ENCODE data around the gene BAAT.
"Not testable (repeated sequence)": the region's sequence is repeated elsewhere in the genome, so short reads cannot be mapped to it uniquely, and the experiment has no call there.

Gene BAAT

DNA sequence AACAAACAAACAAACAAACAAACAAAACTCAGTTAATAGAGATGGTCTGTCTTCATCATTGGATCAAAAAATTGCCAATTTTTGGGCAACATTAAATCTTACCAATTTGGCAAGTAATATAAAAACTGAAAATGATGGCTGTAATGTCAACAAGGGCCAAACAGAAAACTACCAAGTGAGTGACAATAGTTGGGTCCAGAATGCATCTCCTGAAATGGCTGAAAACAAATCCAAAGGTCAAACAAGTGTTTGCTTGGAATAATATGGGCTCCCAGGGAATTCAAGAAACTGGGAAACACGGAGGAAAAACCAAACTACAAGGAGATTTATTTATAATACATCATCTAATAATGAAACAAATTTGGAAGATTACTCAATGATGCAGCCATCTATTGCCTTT, 25.1 kb downstream of the BAAT start:
- no peak for DNase-seq

DNA sequence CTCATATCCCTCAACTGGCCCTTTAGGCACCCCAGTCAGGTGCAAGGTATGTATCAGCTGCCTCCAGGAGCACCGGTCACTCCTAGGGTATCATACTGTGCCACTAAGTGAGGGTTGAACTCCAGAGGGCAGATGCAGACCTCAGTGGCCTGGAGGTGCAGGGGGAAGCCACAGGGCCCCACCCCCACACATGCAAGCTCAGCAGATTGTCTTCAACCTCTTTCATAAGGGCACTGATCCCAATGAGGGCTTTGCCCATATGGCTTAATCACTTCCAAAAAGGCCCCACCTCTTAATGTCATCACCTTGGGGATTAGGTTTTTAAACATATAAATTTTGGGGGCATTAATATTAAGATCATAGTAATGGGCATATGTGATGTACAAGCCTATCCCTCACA, 28.2 kb downstream of the BAAT start:
- no peak for DNase-seq

DNA sequence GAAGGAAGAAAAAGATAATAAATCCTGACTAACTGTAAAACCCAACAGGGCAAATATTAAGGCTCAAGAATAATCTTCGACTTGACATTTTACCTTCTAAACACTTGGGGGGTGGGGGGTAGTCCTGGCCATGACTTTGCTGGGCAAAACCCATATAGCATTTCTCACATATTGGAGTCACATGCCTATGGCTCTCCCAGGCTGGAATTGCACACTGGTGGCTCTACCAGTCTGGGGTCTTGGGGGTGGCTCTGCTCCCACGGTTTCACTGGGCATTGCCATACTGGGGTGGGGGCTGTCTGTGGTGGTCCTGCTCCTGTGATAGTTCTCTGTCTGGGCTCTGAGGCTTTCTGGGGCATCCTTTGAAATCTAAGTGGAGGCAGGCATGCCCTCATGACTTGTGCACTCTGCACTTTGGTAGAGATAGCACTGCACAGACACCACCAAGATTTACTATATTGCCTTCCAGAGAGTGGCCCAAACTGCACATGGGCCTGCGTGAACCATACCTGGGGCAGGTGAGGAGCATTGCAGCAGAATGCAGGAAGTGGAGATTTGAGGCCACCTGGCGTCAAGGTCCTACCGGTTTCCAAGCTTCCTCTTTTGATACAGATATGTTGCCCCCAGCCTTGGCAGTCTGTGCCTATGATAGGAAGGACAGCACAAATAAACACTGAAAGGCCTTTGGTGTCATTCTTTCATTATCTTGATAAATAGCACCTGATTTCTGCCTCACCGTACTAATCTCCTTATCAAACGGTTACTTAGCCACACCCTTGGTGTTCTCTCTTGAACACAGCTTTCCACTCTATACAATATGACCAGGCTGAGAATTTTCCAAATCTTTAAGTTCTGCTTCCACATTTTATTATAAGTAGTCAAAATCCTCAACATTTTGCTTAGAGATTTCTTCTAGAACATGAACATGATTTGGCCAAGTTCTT, 29.8 kb downstream of the BAAT start:
- DNase-seq = no peak

DNA sequence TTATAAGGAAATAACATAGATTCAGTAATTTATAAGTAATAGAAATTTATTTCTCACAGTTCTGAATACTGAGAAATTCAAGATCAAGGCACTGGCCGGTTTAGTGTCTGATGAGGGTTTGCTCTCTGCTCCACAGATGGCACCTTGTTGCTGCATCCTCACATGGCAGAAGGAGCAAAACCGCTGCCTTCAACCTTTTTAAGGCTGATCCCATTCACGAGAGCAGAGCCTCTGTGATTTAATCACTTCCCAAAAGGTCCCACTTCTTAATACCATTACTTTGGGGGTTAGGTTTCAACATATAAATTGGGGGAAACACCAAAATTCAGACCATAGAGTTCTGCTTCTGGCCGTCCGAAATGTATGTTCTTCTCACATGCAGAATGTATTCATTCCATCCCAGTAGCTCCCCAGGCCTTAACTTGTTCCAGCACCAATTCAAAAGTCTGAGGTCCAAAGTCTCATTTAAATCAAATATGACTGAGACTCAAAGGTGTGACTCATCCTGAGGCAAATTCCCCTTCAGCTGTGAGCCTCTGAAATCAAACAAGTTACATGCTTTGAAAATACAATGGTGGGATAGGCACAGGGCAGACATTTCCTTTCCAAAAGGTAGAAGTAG, 30.6 kb downstream of the BAAT start:
- DNase-seq = no peak

DNA sequence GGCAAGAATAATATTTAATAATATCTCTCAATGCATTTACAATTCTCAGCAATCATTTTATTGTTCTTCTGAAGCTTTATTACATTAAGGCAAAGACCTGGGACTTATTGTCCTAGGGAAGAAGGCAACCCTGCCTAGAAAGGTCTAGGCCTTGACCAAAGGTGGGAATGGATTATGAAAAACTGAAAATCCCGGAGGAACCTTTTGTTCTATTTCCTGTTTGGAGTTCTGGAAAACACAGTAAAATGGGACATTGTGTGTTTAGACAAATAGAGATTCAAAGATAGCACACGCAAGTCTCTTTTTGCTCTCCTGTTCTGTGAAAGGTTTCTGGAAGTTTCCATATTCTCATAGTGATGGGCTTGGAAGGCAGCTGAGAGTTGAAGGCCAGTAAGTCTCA, 31.1 kb downstream of the BAAT start:
- DNase-seq = no peak

DNA sequence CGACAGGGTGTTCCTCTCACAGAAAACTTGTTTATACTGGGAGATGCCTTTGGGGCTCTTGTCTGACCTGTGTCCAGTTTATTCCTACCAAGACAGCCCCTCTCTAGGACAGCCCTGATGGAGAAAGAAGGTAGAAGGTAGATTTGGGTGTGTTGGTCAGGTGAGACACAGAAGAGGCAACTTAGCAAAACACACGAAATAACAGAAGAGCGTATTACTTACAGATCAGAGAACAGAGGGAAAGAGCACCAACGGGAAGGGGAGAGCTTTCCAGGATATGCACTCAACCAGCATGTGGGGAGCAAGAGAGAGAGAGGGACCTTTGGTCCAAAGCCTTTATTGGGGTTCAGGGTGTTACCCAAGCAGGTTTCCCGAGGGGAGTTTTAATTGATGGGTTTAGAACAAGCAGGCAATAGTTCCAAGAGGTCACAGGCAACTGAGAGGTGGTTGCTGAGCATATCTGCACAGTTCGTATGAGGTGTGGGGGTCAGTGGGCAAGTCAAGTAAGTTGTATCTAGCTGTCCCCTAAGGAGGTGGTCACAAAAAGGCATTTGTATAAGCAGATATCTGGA, 31.8 kb downstream of the BAAT start:
- DNase-seq = no peak

DNA sequence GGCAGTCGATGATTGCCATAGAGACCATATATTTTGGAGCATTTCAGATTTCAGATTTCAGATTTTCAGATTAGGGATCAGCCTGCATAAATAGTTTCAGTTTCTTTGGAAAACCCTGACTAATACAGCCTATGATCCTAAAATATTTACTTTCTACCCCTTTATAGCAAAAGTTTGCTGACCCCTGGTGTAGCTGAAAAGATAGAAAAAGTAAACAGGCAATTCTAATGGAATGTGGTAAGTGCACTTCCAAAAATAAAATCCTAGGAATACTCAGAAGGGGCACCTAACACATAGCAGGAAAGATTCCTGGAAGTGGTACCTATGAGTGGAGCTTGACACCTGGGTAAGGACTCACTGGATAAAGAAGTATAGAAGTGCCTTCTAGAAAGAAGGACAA, 34.5 kb downstream of the BAAT start:
- DNase-seq = no peak

DNA sequence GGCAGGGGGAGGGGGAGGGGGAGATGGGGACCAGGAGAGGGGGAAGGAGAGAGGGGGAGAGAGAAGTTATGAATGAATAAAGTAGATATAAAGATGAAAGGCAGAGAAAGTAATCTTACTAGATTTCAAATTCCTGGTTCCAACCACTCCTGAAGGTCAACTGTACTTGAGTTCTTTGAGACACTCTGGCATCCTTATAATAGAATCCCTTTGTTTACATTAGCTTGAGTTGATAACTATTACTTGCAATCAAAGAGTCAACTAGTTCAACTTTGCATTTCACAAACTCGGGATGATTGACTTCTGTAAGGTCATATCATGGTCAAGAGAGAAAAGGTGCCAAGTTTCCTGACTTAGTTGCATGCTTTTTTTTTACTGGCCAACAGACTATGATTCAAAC, 42.2 kb downstream of the BAAT start:
- no peak for DNase-seq

DNA sequence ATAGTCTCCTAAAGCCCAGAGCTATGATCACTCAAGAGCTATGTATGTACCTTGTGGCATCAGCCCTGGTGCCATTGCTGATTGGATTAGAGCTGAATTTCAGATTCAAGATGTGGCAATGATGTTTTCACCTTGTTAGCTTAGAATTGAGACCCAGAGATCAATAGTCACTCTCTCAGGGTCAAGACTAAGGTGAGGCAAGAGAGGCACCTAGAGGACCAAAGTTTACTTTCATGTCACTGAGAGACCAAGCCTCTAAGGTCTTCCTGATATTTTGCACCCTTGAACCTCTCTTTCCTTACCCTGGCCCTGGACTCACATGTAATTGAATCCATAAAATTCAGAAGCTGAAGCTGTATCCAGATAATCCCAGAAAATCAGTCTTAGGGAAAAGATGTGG, 42.8 kb downstream of the BAAT start:
- no peak for DNase-seq

DNA sequence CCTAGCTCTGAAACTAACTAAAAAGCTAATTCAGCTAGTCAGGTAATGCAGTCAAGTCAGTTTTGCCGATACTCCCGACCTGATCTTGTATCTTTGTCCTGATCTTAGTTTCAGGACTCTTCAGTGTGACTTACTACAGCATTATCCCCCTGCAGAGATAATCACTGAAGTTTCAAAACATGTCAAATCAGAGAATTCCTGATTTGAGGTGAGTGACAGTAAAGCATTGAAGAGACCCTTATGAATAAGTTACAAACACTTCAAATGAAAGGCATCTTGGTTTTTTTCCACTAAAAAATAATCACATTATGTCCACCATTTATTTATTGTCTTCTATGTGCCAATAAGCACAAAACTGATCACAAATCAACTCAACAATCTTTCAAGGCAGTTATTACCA, 47.6 kb downstream of the BAAT start:
- DNase-seq = no peak

DNA sequence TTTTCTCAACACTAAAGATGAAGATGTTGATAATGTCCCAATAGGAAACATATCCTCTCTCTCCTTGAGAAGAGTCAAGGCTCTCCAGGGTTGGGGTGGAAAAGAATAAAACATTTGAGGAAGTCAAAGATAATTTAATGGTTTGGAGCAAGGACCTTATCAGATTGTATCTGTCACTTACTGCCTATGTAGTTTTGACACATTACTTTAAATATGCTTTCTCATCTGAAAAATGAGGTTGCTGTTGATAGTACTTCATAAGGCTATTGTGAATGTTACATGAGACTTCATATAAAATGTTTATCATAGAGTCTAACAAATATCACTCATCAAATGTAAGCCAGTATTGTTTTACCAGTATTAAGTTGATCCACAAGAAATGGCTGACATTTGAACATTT, 48.7 kb downstream of the BAAT start:
- no peak for DNase-seq

DNA sequence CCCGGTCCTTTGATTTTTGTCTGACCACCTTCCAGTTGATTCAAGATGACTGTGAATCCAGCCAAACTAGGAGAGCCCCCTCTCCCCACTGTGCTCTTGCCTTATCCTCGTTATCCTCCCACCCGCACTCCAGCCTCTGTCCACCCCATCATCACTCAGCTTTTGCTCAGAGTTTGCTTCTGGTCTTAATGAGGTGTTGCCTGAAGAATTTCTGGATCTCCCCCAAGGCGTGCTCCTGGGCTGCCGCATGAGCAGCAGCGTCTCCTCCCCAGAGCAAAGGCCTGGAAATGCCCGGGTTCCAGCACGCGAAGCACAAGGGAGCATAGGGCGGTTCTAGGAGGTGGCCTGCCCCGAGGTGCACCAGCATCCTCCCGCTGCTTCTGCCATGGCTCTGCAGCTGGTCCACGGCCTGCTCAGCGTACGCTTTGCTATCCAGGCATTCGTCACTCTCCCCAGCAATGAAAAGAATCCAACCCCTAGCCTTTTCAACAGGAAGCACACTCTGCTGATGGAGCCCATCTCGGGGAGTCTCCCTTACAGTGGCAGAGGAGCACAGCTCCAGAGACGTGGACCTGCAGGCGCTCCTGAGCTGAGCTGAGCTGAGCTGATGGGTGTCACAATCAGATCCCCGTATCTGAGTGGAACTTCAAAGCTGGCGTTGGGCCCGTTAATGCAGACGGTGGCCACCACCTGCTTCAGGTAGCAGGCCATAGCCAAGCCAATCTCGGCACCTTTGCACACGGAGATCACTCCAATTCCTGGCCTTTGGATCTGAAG, 50.7 kb downstream of the BAAT start:
- no peak for DNase-seq

DNA sequence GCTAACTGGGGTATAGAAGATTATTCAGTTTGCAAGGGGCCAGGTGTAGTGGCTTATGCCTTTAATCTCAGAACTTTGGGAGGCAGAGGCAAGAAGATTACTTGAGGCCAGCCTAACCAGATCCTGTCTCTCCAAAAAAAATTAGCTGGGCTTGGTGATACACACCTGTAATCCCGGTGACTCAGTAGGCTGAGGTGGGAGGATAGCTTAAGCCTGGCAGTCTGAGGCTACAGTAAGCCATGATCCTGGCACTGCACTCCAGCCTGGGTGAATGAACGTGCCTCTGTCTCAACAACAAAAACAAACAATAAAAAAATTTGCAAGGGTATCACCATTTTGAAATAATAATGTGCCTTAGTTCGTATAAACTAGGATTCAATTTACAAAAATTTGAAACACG, 51.3 kb downstream of the BAAT start:
- no peak for DNase-seq

DNA sequence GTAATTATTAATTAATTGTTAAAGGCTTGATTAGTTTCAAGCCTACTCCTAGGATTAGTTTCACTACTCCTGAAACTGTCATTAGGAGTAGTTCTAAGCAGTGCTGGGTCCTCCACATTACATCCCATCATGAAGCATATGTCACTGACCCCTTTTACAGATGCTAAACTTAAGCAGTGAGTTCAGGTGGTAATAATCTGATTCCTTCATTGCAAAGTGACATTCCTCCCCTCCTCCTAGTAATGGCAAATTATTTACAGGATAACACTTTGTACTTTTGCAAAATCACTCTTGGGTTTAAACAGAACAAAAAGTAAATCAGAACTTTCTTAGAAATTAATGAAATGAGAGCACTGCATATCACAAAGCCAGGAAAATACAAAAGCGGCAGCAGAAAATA, 52.4 kb downstream of the BAAT start:
- no peak for DNase-seq

DNA sequence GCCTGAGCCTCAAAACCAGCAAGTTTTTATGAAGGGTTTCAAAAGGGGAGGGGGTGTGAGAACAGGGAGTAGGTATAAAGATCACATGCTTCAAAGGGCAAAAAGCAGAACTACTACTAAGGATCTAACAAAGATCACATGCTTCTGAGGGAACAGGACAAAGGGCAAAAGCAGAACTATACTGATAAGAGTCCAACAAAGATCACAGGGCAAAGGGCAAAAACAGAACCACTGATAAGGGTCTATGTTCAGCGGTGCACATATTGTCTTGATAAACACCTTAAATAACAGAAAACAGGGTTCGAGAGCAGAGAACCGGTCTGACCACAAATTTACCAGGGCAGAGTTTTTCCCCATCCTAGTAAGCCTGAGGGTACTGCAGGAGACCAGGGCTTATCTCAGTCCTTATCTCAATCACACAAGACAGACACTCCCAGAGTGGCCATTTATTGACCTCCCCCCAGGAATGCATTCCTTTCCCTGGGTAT, 57.3 kb downstream of the BAAT start:
- DNase-seq = not testable (repeated sequence)

DNA sequence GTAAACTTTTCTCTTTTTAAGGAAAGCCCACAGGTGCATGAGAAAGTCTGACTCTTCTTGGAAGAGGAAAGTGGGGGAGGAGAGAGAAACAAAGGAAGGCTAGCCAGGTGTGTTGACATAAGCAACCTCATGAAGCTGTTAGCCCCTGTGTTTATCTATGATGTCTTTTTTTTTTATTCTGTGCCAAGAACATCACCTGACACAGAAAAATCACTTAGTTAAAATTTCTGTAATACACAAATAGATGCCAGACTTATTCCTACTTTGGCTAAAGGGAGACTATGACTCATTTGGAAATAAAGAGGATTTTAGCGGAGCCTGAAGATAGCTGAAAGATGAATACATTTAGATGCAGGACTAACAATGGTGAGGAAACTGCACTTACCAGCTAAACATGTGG, 58.3 kb downstream of the BAAT start:
- no peak for DNase-seq

DNA sequence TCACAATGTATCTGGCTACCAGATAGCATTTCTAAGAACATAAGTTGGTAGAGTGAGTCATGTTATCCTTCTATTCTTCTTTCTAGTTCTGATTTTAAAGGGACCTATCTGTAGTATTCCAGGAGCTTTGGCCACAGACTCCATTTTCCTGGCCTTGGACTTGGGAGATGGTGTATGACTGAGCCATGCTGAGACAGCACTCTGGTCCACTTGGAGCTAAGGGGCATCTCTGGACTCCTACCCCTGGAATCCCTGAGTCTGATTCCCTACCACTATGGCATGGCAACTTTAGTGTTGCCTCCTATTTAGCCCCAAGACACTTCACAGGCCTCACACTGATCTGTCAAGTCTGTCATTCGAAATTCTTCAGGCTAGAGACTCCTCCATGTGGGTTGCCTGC, 58.8 kb downstream of the BAAT start:
- no peak for DNase-seq

DNA sequence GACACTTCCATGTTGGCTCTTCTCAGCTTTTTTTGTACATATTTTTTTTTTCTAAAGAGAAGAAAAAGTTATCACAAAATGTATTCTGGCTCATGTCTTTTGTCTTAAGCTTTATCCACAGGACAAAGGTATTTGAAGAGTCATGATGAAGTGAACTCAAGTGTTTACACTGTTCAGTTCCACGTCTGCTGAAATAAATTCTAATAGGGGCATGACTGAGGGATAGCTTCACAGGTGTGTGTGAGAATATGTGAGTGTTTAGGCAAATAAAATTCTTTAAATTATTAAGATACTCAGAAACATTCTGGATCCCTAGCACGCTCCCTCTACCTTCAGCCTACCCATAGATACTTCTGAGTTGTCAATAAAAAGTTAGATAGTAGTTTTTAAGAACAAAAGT, 59.8 kb downstream of the BAAT start:
- DNase-seq = no peak

DNA sequence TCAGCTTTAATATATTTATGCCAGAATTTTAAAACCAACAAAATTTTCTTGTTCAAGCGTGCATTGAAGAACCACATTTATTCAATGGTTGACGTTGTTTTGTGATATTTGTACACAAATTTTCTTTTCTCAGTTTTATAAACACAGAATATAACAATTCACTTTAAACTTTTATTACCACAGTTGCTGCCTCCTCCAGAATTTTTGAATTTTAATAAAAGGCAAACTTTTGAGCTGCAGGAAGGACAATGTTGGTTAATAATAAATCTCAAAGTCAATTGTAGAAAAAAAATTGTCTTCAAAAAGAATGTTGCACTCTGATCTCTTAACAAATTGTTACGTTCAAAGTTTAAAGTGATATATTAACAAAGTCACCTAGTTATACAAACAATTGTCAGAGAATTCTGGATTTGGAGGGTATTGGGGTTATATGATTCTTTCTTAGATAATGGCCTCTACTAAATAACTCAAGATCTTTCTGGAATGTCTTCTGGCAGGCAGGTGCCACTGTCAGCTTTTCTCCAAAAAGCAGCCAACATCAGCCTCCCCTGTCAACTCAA, 60.5 kb downstream of the BAAT start:
- no peak for DNase-seq

DNA sequence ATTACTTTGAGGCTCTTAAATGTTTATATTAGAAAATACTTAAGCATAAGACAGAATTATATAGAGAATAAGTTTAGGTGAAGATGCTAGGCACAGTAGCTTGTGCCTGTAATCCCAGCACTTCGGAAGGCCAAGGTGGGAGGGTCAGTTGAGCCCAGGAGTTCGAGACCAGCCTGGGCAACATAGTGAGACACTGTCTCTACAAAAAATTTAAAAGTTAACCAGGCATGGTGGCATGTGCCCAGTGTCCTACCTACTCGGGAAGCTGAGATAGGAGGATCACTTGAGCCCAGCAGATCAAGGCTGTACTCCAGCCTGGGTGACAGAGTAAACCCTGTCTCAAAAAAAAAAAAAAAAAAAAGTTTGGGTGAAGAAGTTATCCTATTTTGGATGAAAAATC, 61.7 kb downstream of the BAAT start:
- no peak for DNase-seq

DNA sequence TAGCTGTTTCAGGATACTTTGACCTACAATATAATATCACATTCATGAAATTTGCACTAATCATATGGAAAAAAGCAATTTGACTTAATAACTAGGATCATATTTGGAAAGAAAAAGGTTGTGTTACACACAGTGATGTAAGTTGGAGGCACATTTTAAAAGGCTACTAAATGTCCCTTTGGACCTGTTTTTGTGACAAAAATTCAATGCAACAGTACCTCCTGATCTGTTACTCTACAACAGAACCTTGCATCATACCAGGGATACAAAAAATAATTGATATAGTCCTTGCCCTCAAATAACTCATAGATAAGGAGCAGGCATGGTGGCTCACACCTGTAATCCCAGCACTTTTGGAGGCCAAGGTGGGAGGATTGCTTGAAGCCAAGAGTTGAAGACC, 67.1 kb downstream of the BAAT start:
- no peak for DNase-seq

DNA sequence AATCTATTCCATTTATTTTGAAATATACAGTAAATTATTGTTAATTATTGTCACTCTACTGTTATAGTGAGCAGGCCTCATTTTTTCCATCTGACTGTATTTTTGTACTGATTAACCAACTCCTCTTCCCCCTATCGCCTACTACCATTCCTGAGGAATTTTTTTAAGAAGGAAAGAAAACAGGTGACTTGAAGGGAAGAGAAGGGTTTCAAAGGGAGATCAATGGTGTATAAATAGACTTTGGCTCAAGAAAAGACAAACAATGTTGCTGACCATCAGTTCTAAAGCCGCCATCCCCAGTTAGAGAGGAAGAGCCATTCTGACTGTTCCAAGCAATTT, 69.7 kb downstream of the BAAT start:
- DNase-seq = no peak

DNA sequence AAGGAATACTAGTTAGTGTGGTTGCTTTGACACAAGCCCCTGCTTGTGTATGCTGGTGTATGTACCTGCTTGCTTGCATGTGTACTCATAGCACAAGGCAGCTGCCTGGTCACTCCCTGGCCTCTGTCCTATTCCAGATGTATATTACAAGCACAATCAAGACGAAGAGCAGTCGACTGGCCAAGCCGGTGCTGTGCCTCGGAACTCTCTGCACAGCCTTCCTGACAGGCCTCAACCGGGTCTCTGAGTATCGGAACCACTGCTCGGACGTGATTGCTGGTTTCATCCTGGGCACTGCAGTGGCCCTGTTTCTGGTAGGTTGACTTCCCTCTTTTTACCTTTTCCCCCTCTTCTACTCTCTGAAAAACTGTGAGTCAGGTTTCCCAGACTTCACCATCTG, 72.1 kb downstream of the BAAT start:
- no peak for DNase-seq

All from femur (tissue), 1 donor.